ENCODE results near the gene UBA3.

UBA3 gene

GRCh38 chr3:69126999-69127398 lies 46.8 kb upstream of the UBA3 start:
- Histone ChIP-seq H4K20me1 (ENCODE audit: control insufficient read depth, insufficient read depth, low read depth, low read length) (no peaks in the 10 kb centered on the region), H3F3A (ENCODE audit: control insufficient read depth, insufficient read depth) (no peaks in the 10 kb centered on the region), H3K4me1 (ENCODE audit: control insufficient read depth, low read length) (no peaks in the 10 kb centered on the region), H3K27ac (ENCODE audit: low read depth, low read length) (no peak overlapping the region), H3K4me3 (ENCODE audit: low read length) (no peak overlapping the region), H3K79me2 (ENCODE audit: control insufficient read depth, low read length) (no peaks in the 10 kb centered on the region), H3K4me2 (ENCODE audit: low read length) (no peak overlapping the region), H3K27me3 (ENCODE audit: control insufficient read depth, low read length) (peaks cover 23% of the 10 kb centered on the region; the same call in 1 of the 2 replicates), H3K9me2 (replicated peaks; ENCODE audit: control insufficient read depth, low read length) (no peaks in the 10 kb centered on the region), H3K9me3 (ENCODE audit: control insufficient read depth, insufficient read depth, low read length) (no peaks in the 10 kb centered on the region), H3K36me3 (ENCODE audit: control insufficient read depth, low read length) (no peaks in the 10 kb centered on the region)
- TF ChIP-seq, protein P1, sequence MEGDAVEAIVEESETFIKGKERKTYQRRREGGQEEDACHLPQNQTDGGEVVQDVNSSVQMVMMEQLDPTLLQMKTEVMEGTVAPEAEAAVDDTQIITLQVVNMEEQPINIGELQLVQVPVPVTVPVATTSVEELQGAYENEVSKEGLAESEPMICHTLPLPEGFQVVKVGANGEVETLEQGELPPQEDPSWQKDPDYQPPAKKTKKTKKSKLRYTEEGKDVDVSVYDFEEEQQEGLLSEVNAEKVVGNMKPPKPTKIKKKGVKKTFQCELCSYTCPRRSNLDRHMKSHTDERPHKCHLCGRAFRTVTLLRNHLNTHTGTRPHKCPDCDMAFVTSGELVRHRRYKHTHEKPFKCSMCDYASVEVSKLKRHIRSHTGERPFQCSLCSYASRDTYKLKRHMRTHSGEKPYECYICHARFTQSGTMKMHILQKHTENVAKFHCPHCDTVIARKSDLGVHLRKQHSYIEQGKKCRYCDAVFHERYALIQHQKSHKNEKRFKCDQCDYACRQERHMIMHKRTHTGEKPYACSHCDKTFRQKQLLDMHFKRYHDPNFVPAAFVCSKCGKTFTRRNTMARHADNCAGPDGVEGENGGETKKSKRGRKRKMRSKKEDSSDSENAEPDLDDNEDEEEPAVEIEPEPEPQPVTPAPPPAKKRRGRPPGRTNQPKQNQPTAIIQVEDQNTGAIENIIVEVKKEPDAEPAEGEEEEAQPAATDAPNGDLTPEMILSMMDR (IDR thresholded peaks at IDR 0.05; ENCODE audit: low read depth, low read length, poor library complexity, severe bottlenecking) = no peak
- no peak for TF ChIP-seq EZH2phosphoT487 (IDR thresholded peaks at IDR 0.05; ENCODE audit: borderline replicate concordance, low read length)

- H3K9me2 ChIP-seq (replicated peaks; ENCODE audit: control insufficient read depth, low read length) = no peaks in the 10 kb centered on the region
- H3F3A ChIP-seq (ENCODE audit: control insufficient read depth, insufficient read depth) = no peaks in the 10 kb centered on the region
- no peaks in the 10 kb centered on the region for H3K4me1 ChIP-seq (ENCODE audit: control insufficient read depth, low read length)
- H3K4me2 ChIP-seq (ENCODE audit: low read length) = no peak overlapping the region
- H3K4me3 ChIP-seq (ENCODE audit: low read length) = no peak overlapping the region
- no peaks in the 10 kb centered on the region for H3K9me3 ChIP-seq (ENCODE audit: control insufficient read depth, insufficient read depth, low read length)
- H4K20me1 ChIP-seq (ENCODE audit: control insufficient read depth, insufficient read depth, low read depth, low read length) = no peaks in the 10 kb centered on the region
- H3K79me2 ChIP-seq (ENCODE audit: control insufficient read depth, low read length) = no peaks in the 10 kb centered on the region
- H3K27ac ChIP-seq (ENCODE audit: low read depth, low read length) = no peak overlapping the region
- no peaks in the 10 kb centered on the region for H3K36me3 ChIP-seq (ENCODE audit: control insufficient read depth, low read length)
- peaks cover 27% of the 10 kb centered on the region for H3K27me3 ChIP-seq (ENCODE audit: control insufficient read depth, low read length)
- no peak for TF ChIP-seq EZH2phosphoT487 (IDR thresholded peaks at IDR 0.05; ENCODE audit: borderline replicate concordance, low read length)
- TF ChIP-seq, protein P1 (IDR thresholded peaks at IDR 0.05; ENCODE audit: low read depth, low read length, poor library complexity, severe bottlenecking) = no peak
Observed at GRCh38 chr3:69126216-69126615, 46.1 kb upstream of the UBA3 start.

DNA sequence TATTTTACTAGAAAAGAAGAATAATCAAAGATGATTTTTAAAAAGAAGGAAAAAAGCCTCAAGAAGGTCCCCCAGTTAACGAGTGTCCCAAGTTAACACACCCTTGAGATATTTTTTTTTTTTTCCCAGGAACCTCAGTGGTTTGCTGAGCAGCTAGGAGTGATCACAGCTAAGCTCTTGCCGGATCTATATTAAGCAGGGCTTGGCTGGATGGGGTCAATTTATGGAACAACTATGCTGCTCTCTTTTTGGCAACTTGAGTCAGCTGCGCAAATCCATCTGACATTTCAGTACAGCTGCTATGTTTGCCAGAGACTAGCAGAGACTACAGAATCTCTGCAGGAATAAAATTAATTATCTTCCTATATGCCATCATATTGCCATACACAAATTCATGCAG lies 42.2 kb upstream of the UBA3 start, which contains the start of gene LMOD3:
Gene LMOD3, minus strand, starts transcription at position 193 of the 400 bp plus-strand sequence. CDS start 209 bp downstream, outside the sequence.
- H3K9me3 ChIP-seq (ENCODE audit: control insufficient read depth, insufficient read depth, low read length) = no peaks in the 10 kb centered on the region
- no peak within 1 kb of the TSS for H3K4me3 ChIP-seq (ENCODE audit: low read length)
- no peaks in the 10 kb centered on the region for H4K20me1 ChIP-seq (ENCODE audit: control insufficient read depth, insufficient read depth, low read depth, low read length)
- H3K79me2 ChIP-seq (ENCODE audit: control insufficient read depth, low read length) = no peaks in the 10 kb centered on the region
- no peak within 1 kb of the TSS for H3K27ac ChIP-seq (ENCODE audit: low read depth, low read length)
- no peaks in the 10 kb centered on the region for H3F3A ChIP-seq (ENCODE audit: control insufficient read depth, insufficient read depth)
- H3K36me3 ChIP-seq (ENCODE audit: control insufficient read depth, low read length) = no peaks in the 10 kb centered on the region
- H3K4me1 ChIP-seq (ENCODE audit: control insufficient read depth, low read length) = no peaks in the 10 kb centered on the region
- peaks cover 21% of the 10 kb centered on the region for H3K27me3 ChIP-seq (ENCODE audit: control insufficient read depth, low read length)
- no peak within 1 kb of the TSS for H3K4me2 ChIP-seq (ENCODE audit: low read length)
- no peaks in the 10 kb centered on the region for H3K9me2 ChIP-seq (replicated peaks; ENCODE audit: control insufficient read depth, low read length)
- TF ChIP-seq, protein P1 (IDR thresholded peaks at IDR 0.05; ENCODE audit: low read depth, low read length, poor library complexity, severe bottlenecking) = no peak
- TF ChIP-seq EZH2phosphoT487 (IDR thresholded peaks at IDR 0.05; ENCODE audit: borderline replicate concordance, low read length) = no peak
